ENCODE data around the gene LRBA. TPM values are rescaled to one million over a fixed set of nuclear protein-coding genes. Genes with fewer than 3 reads are reported as not detected.

Gene LRBA
- total and polyA plus RNA-seq, 4 donors = 8.2 to 69.8 (median 32.8) TPM

GRCh38 chr4:150997141-150997540 lies 17.9 kb downstream of the LRBA start:
- no peaks in the 10 kb centered on the region for H3K27me3 ChIP-seq (ENCODE audit: control insufficient read depth in 4 of 4, insufficient read depth in 4 of 4, low read length in 3 of 4)
- TF ChIP-seq HNF4G (IDR thresholded peaks at IDR 0.05) (no peak), HNF4A (conservative IDR thresholded peaks at IDR 0.05) (no peak), EGR1 (IDR thresholded peaks at IDR 0.05; ENCODE audit: low read depth in 2 of 2) (no peak), CTCF (IDR thresholded peaks at IDR 0.05; ENCODE audit: low read depth, low read length, missing input control) (no peak), SP1 (IDR thresholded peaks at IDR 0.05) (no peak), FOXA1 (IDR thresholded peaks at IDR 0.05) (no peak), FOXA2 (IDR thresholded peaks at IDR 0.05) (no peak), MAX (IDR thresholded peaks at IDR 0.05) (no peak), GABPA (IDR thresholded peaks at IDR 0.05 in 1 of 2, conservative IDR thresholded peaks at IDR 0.05 in 1 of 2) (no peak), ZBTB33 (IDR thresholded peaks at IDR 0.05) (no peak), NR2F2 (IDR thresholded peaks at IDR 0.05) (no peak), RXRA (IDR thresholded peaks at IDR 0.05) (no peak), RAD21 (IDR thresholded peaks at IDR 0.05) (no peak), ATF3 (IDR thresholded peaks at IDR 0.05) (no peak), TAF1 (conservative IDR thresholded peaks at IDR 0.05) (no peak), JUND (IDR thresholded peaks at IDR 0.05) (no peak), YY1 (IDR thresholded peaks at IDR 0.05) (no peak), REST (IDR thresholded peaks at IDR 0.05) (no peak)
- DNase-seq (ENCODE audit: low spot score) = no peak
- H3K4me3 ChIP-seq (ENCODE audit: low read depth in 1 of 3, low read length in 3 of 3) = no peak overlapping the region
- H3K9me3 ChIP-seq (ENCODE audit: control insufficient read depth in 4 of 4, low read length in 3 of 4) = no peaks in the 10 kb centered on the region
- H3K27ac ChIP-seq (ENCODE audit: low read depth in 1 of 2, low read length in 2 of 2) = no peak overlapping the region
- H3K4me1 ChIP-seq (ENCODE audit: control insufficient read depth in 4 of 4, insufficient read depth in 4 of 4, low read length in 3 of 4) = no peaks in the 10 kb centered on the region
- no peak overlapping the region for H3K9ac ChIP-seq (ENCODE audit: low read depth in 1 of 2, low read length in 2 of 2)
- H3K36me3 ChIP-seq (ENCODE audit: control insufficient read depth in 4 of 4, insufficient read depth in 3 of 4, low read depth in 1 of 4, low read length in 3 of 4) = no peaks in the 10 kb centered on the region

All from liver (tissue), 9 donors.